ENCODE results near the gene FCN1. TPM values are rescaled to one million over a fixed set of nuclear protein-coding genes. Genes with fewer than 3 reads are reported as not detected.

FCN1 gene
- polyA plus RNA-seq, 3 donors: 2,884 to 7,680 (median 6,268) TPM

DNA sequence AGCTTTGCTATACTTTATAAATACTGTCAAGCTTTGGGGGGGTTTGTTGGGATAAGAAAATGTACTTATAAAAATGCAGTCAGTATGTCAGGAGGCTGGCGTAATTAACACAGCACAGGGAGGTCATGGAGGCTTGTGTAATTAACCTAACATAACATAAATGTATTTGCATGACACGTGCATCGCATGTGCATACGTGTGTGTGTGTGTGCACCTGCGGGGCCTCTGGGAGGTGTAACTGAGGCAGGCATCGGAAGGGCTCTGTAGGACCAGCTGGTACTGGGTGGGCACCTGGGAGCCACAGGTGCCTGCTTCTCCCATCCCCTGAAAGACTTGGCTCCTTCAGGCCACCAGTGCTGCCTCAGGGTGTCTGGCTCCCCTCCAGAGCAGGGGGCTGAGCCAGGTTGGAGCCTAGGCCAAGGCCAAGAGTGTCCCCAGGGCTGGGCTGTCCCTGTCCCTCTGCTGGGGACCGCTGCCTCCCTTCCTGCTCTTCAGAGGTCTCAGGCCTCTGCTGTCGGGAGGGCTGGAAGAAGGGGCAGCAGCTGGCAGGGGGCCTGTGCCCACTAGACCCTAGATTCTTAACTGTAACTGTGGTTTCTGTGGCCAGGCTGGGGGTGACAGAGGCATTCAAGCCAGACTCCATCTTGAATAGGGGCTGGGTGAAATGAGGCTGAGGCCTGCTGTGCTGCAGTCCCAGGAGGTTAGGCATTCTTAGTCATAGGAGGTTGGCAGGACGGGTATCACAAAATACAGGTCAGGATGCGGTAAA is 28.1 kb downstream of the FCN1 start:
- Histone ChIP-seq H4K20me1 (ENCODE audit: insufficient read depth, low read length) (no peaks in the 10 kb centered on the region), H3K4me1 (ENCODE audit: control insufficient read depth in 1 of 2, insufficient read depth in 2 of 2, low read length in 2 of 2) (peaks cover 30 to 38% of the 10 kb centered on the region in 2 donors), H3K4me3 (replicated peaks in 1 of 3; ENCODE audit: low read depth in 2 of 3, low read length in 3 of 3) (no peak overlapping the region), H3K27me3 (ENCODE audit: control insufficient read depth in 2 of 2, insufficient read depth in 2 of 2, low read length in 2 of 2) (peaks cover 0 to 7% of the 10 kb centered on the region in 2 donors), H2AFZ (ENCODE audit: insufficient read depth, low read depth, low read length, poor library complexity, severe bottlenecking) (no peak overlapping the region), H3K79me2 (ENCODE audit: insufficient read depth, low read length) (no peaks in the 10 kb centered on the region), H3K27ac (ENCODE audit: low read depth in 1 of 2, low read length in 2 of 2) (no peak overlapping the region), H3K36me3 (replicated peaks in 1 of 2; ENCODE audit: control insufficient read depth in 1 of 2, insufficient read depth in 2 of 2, low read length in 2 of 2) (no peaks in the 10 kb centered on the region), H3K9me3 (replicated peaks in 1 of 2; ENCODE audit: control insufficient read depth in 1 of 2, insufficient read depth in 1 of 2, low read length in 2 of 2) (peaks cover 4 to 5% of the 10 kb centered on the region in 2 donors), H3K4me2 (replicated peaks; ENCODE audit: extremely low read depth, low read length, poor library complexity, severe bottlenecking) (no peak overlapping the region), H3K9ac (ENCODE audit: insufficient read depth, low read length, poor library complexity, severe bottlenecking) (no peak overlapping the region)
- TF ChIP-seq CTCF (IDR thresholded peaks at IDR 0.05): no peak
- H3K36me3 Mint-ChIP-seq: no peaks in the 10 kb centered on the region
- intact Hi-C loops (cut with micrococcal nuclease): no loop called here
- H3K4me1 Mint-ChIP-seq: peaks cover 29% of the 10 kb centered on the region
- WGBS (ENCODE audit: insufficient coverage): 80% methylated on average over 7 of the region's 10 CpGs
- H3K9me3 Mint-ChIP-seq: peaks cover 0 to 7% (median 2%) of the 10 kb centered on the region in 7 donors
- no peak overlapping the region for H3K4me3 Mint-ChIP-seq
- H3K27me3 Mint-ChIP-seq (ENCODE audit: low read depth in 3 of 3): peaks cover 14 to 35% (median 20%) of the 10 kb centered on the region in 3 donors
- peak in 1 of 3 donors; percentile 1 for DNase-seq
- H3K27ac Mint-ChIP-seq: no peak overlapping the region

- no peak for TF ChIP-seq CTCF (IDR thresholded peaks at IDR 0.05)
- peak in 1 of 3 donors; percentile 0 for DNase-seq
- intact Hi-C loops (cut with micrococcal nuclease): no loop called here
- peak overlapping the region in 1 of 2 donors; percentile 11 for H3K4me3 Mint-ChIP-seq
- Histone ChIP-seq H3K27ac (ENCODE audit: low read depth in 1 of 2, low read length in 2 of 2) (no peak overlapping the region), H3K9ac (ENCODE audit: insufficient read depth, low read length, poor library complexity, severe bottlenecking) (no peak overlapping the region), H3K4me3 (replicated peaks in 1 of 3; ENCODE audit: low read depth in 2 of 3, low read length in 3 of 3) (no peak overlapping the region), H4K20me1 (ENCODE audit: insufficient read depth, low read length) (no peaks in the 10 kb centered on the region), H3K4me2 (replicated peaks; ENCODE audit: extremely low read depth, low read length, poor library complexity, severe bottlenecking) (no peak overlapping the region), H3K36me3 (replicated peaks in 1 of 2; ENCODE audit: control insufficient read depth in 1 of 2, insufficient read depth in 2 of 2, low read length in 2 of 2) (no peaks in the 10 kb centered on the region), H3K27me3 (ENCODE audit: control insufficient read depth in 2 of 2, insufficient read depth in 2 of 2, low read length in 2 of 2) (peaks cover 0 to 7% of the 10 kb centered on the region in 2 donors), H2AFZ (ENCODE audit: insufficient read depth, low read depth, low read length, poor library complexity, severe bottlenecking) (no peak overlapping the region), H3K79me2 (ENCODE audit: insufficient read depth, low read length) (no peaks in the 10 kb centered on the region), H3K4me1 (ENCODE audit: control insufficient read depth in 1 of 2, insufficient read depth in 2 of 2, low read length in 2 of 2) (peaks cover 30 to 38% of the 10 kb centered on the region in 2 donors), H3K9me3 (replicated peaks in 1 of 2; ENCODE audit: control insufficient read depth in 1 of 2, insufficient read depth in 1 of 2, low read length in 2 of 2) (no peaks in the 10 kb centered on the region)
- H3K36me3 Mint-ChIP-seq: no peaks in the 10 kb centered on the region
- H3K27ac Mint-ChIP-seq: peak overlapping the region in 1 of 7 donors; percentile 75
- H3K4me1 Mint-ChIP-seq: peaks cover 29% of the 10 kb centered on the region
- WGBS (ENCODE audit: insufficient coverage): 68% methylated on average over 8 of the region's 14 CpGs
- H3K9me3 Mint-ChIP-seq: peaks cover 0 to 3% (median 0%) of the 10 kb centered on the region in 7 donors
- peaks cover 17 to 34% (median 22%) of the 10 kb centered on the region in 3 donors for H3K27me3 Mint-ChIP-seq (ENCODE audit: low read depth in 3 of 3)
Observed at GRCh38 chr9:134888603-134889190, 29.0 kb downstream of the FCN1 start.

Measured in CD14-positive monocyte (primary cell).